Tibial nerve (tissue), 4 donors: ENCODE results near the gene MTFR1L.

Source experiments
- EP300 ChIP-seq, 2 donors: sonication (generic); formaldehyde crosslinking; IDR thresholded peaks; one replicate each; pipeline ENCODE4 v1.6.1; 2017; ENCODE audit warnings: antibody characterized with exemption in 2 of 2, mild to moderate bottlenecking in 1 of 2
- TF ChIP-seq, protein P1 (sequence below), 5 experiments: fragments of 200-600 bp in 3 of 5; fragments of 450-650 bp in 2 of 5; sonication (generic) in 3 of 5; IDR thresholded peaks; one replicate each; pipeline ENCODE4 v1.5.1; 2016 to 2019; ENCODE audit warnings: antibody characterized with exemption in 5 of 5, mild to moderate bottlenecking in 3 of 5, moderate library complexity in 2 of 5

DNA sequence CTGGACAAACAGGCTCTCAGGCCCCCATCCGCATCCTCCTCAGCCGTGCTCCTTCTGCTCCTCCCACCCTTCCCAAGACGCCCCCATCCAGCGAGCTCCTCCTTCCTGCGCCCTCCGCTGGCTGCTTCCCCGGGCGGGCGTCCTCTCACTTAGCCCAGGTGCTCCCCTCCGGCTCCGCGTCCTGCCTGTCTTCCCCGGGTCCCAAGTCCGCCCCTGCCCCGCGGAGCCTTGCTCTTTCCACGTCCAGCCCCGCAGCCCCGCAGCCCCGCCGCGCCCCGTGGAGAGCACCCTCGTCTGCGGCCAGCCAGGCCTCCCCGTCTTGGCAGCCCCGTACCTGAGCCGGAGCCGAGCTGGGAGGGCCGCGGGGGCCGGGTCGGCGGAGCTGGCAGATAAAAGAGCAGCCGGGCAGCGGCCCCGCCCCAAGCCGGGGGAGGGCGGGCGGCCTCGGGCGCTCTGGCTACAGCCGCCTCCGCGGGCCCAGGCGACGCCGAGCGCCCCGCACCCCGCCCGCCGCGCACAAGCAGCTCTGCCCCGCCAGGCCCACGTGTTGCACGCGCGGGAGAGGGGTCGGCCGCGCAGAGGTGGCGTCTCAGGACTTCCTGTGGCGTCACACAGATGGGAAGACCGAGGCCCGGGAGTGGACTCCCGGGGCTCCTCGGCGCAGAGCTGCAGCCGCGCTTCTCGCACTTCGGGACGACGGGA is 55.6 kb downstream of the MTFR1L start, which contains the start of gene PAQR7:
- TF ChIP-seq, protein P1, sequence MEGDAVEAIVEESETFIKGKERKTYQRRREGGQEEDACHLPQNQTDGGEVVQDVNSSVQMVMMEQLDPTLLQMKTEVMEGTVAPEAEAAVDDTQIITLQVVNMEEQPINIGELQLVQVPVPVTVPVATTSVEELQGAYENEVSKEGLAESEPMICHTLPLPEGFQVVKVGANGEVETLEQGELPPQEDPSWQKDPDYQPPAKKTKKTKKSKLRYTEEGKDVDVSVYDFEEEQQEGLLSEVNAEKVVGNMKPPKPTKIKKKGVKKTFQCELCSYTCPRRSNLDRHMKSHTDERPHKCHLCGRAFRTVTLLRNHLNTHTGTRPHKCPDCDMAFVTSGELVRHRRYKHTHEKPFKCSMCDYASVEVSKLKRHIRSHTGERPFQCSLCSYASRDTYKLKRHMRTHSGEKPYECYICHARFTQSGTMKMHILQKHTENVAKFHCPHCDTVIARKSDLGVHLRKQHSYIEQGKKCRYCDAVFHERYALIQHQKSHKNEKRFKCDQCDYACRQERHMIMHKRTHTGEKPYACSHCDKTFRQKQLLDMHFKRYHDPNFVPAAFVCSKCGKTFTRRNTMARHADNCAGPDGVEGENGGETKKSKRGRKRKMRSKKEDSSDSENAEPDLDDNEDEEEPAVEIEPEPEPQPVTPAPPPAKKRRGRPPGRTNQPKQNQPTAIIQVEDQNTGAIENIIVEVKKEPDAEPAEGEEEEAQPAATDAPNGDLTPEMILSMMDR (IDR thresholded peaks at IDR 0.05), result no peak
- peak in 1 of 2 donors; percentile 69 for TF ChIP-seq EP300 (IDR thresholded peaks at IDR 0.05)
